Measurements from ENCODE around the gene ALKBH4. TPM values are rescaled to one million over a fixed set of nuclear protein-coding genes. Genes with fewer than 3 reads are reported as not detected.
"Not testable (repeated sequence)": the region's sequence is repeated elsewhere in the genome, so short reads cannot be mapped to it uniquely, and the experiment has no call there.

Gene ALKBH4
- polyA plus RNA-seq, 1 donor (not counting 4 experiments of a cell fraction or from before 2014, with no cell fraction given), result 3.1 TPM

DNA sequence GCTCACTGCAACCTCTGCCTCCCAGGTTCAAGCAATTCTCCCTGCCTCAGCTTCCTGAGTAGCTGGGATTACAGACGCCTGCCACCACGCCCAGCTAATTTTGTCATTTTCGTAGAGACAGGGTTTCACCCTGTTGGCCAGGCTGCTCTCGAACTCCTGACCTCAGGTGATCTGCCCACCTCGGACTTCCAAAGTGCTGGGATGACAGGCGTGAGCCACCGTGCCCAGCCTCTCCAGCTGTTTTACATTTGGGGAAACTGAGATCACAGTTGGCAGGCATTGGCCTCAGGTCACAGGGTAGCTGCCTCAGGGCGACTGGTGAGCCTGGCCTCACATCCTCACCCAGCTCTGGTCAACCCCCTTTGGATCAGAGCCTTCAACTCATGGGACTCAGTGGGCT is 45.9 kb upstream of the ALKBH4 start:
- FAIRE-seq, result not testable (repeated sequence)

DNA sequence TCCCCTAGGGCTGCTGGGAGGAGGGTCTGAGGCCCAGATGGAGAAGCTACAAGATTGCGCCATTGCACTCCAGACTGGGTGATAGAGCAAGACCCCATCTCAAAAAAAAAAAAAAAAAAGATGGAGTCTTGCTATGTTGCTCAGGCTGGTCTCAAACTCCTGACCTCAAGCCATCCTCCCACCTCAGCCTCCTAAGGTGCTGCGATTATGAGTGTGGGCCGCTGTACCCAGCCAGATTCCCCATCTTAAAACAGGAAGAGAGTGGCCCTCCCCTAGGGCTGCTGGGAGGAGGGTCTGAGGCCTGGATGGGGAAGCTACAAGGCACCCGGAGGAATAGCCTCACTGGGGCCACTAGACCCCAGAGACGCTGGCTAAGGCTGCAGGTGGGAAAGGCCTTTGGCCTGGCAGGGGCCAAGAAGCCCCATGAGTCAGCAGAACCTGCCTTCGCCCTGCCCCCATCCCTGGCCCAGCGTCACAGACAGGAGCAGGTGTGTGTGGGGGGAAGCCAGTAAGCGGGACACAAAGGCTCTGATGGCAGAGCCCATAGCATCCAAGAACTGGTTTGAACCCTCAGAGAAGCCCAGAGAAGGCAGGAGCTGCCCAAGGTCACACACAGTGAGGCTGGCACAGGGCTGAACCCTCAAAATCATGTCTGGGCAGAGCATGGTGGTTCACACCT is 42.9 kb upstream of the ALKBH4 start:
- H3K4me1 ChIP-seq (ENCODE audit: control insufficient read depth, extremely low read depth, insufficient read depth, low read length); DNase-seq (ENCODE audit: low read depth, low spot score); H3K9ac ChIP-seq (ENCODE audit: control insufficient read depth, extremely low read depth, insufficient read depth, low read length); H3K79me2 ChIP-seq (ENCODE audit: control insufficient read depth, insufficient read depth, low read length); H3K4me2 ChIP-seq (ENCODE audit: control insufficient read depth, extremely low read depth, insufficient read depth, low read depth, low read length); H3K9me1 ChIP-seq (ENCODE audit: control insufficient read depth, extremely low read depth, insufficient read depth, low read length); H3K27ac ChIP-seq (ENCODE audit: control insufficient read depth, insufficient read depth, low read length); H2AFZ ChIP-seq (ENCODE audit: control insufficient read depth, low read length); H3K27me3 ChIP-seq (ENCODE audit: control insufficient read depth, extremely low read depth, insufficient read depth, low read length); dilution Hi-C loops (cut with MboI; ENCODE audit: extremely low pct_ligation_motif_present, low sequenced_read_pairs); H4K20me1 ChIP-seq (ENCODE audit: control insufficient read depth, extremely low read depth, insufficient read depth, low read length); H3K9me3 ChIP-seq (ENCODE audit: control insufficient read depth, low read depth, low read length); H3K4me3 ChIP-seq (ENCODE audit: control insufficient read depth in 2 of 3, extremely low read depth in 1 of 3, insufficient read depth in 2 of 3, low read depth in 1 of 3, low read length in 3 of 3); FAIRE-seq; H3K36me3 ChIP-seq (ENCODE audit: control insufficient read depth in 2 of 2, extremely low read depth in 1 of 2, insufficient read depth in 2 of 2, low read length in 2 of 2): not testable (repeated sequence)

More for the DNA sequence above, 45.9 kb upstream of the ALKBH4 start:
- dilution Hi-C loops (cut with MboI; ENCODE audit: extremely low pct_ligation_motif_present, low sequenced_read_pairs); H3K27ac ChIP-seq (ENCODE audit: control insufficient read depth, insufficient read depth, low read length); H3K4me2 ChIP-seq (ENCODE audit: control insufficient read depth, extremely low read depth, insufficient read depth, low read depth, low read length); H3K27me3 ChIP-seq (ENCODE audit: control insufficient read depth, extremely low read depth, insufficient read depth, low read length); H3K9me1 ChIP-seq (ENCODE audit: control insufficient read depth, extremely low read depth, insufficient read depth, low read length); H3K36me3 ChIP-seq (ENCODE audit: control insufficient read depth in 2 of 2, extremely low read depth in 1 of 2, insufficient read depth in 2 of 2, low read length in 2 of 2); H3K4me3 ChIP-seq (ENCODE audit: control insufficient read depth in 2 of 3, extremely low read depth in 1 of 3, insufficient read depth in 2 of 3, low read depth in 1 of 3, low read length in 3 of 3); H3K9me3 ChIP-seq (ENCODE audit: control insufficient read depth, low read depth, low read length); H3K79me2 ChIP-seq (ENCODE audit: control insufficient read depth, insufficient read depth, low read length); DNase-seq (ENCODE audit: low read depth, low spot score); H3K4me1 ChIP-seq (ENCODE audit: control insufficient read depth, extremely low read depth, insufficient read depth, low read length); H2AFZ ChIP-seq (ENCODE audit: control insufficient read depth, low read length); H3K9ac ChIP-seq (ENCODE audit: control insufficient read depth, extremely low read depth, insufficient read depth, low read length); H4K20me1 ChIP-seq (ENCODE audit: control insufficient read depth, extremely low read depth, insufficient read depth, low read length): not testable (repeated sequence)

DNA sequence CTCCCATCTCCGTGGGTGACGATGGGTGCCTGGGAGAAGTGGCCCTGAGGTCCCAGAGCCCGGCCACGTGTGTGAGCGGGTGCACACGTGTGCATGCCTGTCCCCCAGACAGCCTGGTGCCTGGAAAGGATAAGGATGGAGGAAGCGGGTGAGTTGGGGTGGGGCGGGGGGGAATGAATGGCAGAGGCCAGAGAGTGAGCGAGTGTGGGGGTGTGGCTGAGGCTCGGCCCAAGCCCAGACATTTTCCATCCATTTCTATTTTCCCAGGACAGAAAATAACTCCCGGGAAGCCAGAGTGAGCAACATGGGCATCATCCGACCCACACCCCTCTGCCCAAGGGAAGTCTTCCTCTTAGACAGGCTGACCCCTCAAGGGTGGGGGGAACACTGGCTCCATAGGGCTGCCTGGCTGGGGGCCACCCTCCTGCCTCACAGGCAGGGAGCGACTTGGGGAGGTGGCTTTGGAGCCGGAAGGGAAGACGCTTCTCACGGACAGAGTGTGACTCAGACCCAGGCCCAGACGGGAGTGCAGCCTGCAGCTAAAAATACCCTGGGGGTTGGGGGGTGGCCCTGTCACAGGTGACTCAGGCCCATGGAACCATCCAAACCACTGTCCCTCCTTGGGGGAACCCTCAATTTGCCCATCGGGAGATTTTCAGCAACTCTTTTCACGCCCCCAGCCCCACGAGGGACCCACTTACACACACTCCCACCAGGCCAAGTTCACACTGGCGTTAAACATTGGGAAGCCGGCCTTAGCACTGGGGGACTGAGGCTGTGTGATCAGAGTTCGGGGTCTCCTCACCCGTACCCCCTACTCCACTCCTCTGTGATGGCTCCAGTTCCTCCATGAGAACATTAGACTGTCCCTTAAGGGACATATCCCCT is 40.9 kb upstream of the ALKBH4 start:
- H3K4me1 ChIP-seq (ENCODE audit: control insufficient read depth, extremely low read depth, insufficient read depth, low read length); H3K79me2 ChIP-seq (ENCODE audit: control insufficient read depth, insufficient read depth, low read length); H2AFZ ChIP-seq (ENCODE audit: control insufficient read depth, low read length); FAIRE-seq; H3K9ac ChIP-seq (ENCODE audit: control insufficient read depth, extremely low read depth, insufficient read depth, low read length); H3K9me1 ChIP-seq (ENCODE audit: control insufficient read depth, extremely low read depth, insufficient read depth, low read length); dilution Hi-C loops (cut with MboI; ENCODE audit: extremely low pct_ligation_motif_present, low sequenced_read_pairs); H3K9me3 ChIP-seq (ENCODE audit: control insufficient read depth, low read depth, low read length); H3K36me3 ChIP-seq (ENCODE audit: control insufficient read depth in 2 of 2, extremely low read depth in 1 of 2, insufficient read depth in 2 of 2, low read length in 2 of 2); DNase-seq (ENCODE audit: low read depth, low spot score); H4K20me1 ChIP-seq (ENCODE audit: control insufficient read depth, extremely low read depth, insufficient read depth, low read length); H3K27ac ChIP-seq (ENCODE audit: control insufficient read depth, insufficient read depth, low read length); H3K4me2 ChIP-seq (ENCODE audit: control insufficient read depth, extremely low read depth, insufficient read depth, low read depth, low read length); H3K4me3 ChIP-seq (ENCODE audit: control insufficient read depth in 2 of 3, extremely low read depth in 1 of 3, insufficient read depth in 2 of 3, low read depth in 1 of 3, low read length in 3 of 3); H3K27me3 ChIP-seq (ENCODE audit: control insufficient read depth, extremely low read depth, insufficient read depth, low read length): not testable (repeated sequence)

DNA sequence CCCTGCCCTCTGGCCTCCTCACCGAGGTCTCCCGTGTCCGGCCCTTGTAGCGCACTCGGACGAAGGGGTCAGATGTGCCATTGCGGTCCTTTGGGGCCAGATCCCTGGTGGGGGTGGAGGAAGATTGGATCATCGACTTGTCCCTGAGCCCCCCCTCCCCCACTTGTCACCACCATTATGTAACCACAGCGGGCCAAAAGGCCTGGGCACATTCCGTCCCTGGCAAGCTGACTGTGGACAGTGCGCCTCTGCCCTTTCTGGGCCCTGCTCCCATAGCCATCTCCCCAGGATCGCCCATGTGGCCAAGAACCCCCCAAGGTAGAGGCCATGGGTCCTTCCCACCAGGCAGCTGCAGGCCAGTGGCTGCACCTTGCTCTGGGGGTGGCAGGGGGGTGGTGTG is 38.5 kb upstream of the ALKBH4 start:
- FAIRE-seq; DNase-seq (ENCODE audit: low read depth, low spot score); dilution Hi-C loops (cut with MboI; ENCODE audit: extremely low pct_ligation_motif_present, low sequenced_read_pairs): not testable (repeated sequence)

DNA sequence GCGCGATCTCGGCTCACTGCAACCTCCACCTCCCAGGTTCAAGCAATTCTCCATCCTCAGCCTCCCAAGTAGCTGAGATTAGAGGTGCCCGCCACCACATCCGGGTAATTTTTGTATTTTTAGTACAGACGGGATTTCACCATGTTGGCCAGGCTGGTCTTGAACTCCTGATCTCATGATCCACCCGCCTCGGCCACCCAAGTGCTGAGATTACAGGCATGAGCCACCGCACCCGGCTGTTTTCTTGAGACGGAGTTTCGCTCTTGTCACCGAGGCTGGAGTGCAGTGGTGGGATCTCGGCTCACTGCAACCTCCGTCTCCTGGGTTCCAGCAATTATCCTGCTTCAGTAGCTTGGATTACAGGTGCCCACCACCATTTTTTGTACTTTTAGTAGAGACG is 33.7 kb upstream of the ALKBH4 start:
- dilution Hi-C loops (cut with MboI; ENCODE audit: extremely low pct_ligation_motif_present, low sequenced_read_pairs); DNase-seq (ENCODE audit: low read depth, low spot score); FAIRE-seq: not testable (repeated sequence)

More for the DNA sequence above, 38.5 kb upstream of the ALKBH4 start:
- not testable (repeated sequence) for H4K20me1 ChIP-seq (ENCODE audit: control insufficient read depth, extremely low read depth, insufficient read depth, low read length); H2AFZ ChIP-seq (ENCODE audit: control insufficient read depth, low read length); H3K4me3 ChIP-seq (ENCODE audit: control insufficient read depth in 2 of 3, extremely low read depth in 1 of 3, insufficient read depth in 2 of 3, low read depth in 1 of 3, low read length in 3 of 3); H3K4me2 ChIP-seq (ENCODE audit: control insufficient read depth, extremely low read depth, insufficient read depth, low read depth, low read length); H3K27me3 ChIP-seq (ENCODE audit: control insufficient read depth, extremely low read depth, insufficient read depth, low read length); H3K9me1 ChIP-seq (ENCODE audit: control insufficient read depth, extremely low read depth, insufficient read depth, low read length); H3K79me2 ChIP-seq (ENCODE audit: control insufficient read depth, insufficient read depth, low read length); H3K9me3 ChIP-seq (ENCODE audit: control insufficient read depth, low read depth, low read length); H3K27ac ChIP-seq (ENCODE audit: control insufficient read depth, insufficient read depth, low read length); H3K9ac ChIP-seq (ENCODE audit: control insufficient read depth, extremely low read depth, insufficient read depth, low read length); H3K36me3 ChIP-seq (ENCODE audit: control insufficient read depth in 2 of 2, extremely low read depth in 1 of 2, insufficient read depth in 2 of 2, low read length in 2 of 2); H3K4me1 ChIP-seq (ENCODE audit: control insufficient read depth, extremely low read depth, insufficient read depth, low read length)

More for the DNA sequence above, 33.7 kb upstream of the ALKBH4 start:
- not testable (repeated sequence) for H3K27me3 ChIP-seq (ENCODE audit: control insufficient read depth, extremely low read depth, insufficient read depth, low read length); H3K9me3 ChIP-seq (ENCODE audit: control insufficient read depth, low read depth, low read length); H3K27ac ChIP-seq (ENCODE audit: control insufficient read depth, insufficient read depth, low read length); H3K9me1 ChIP-seq (ENCODE audit: control insufficient read depth, extremely low read depth, insufficient read depth, low read length); H3K36me3 ChIP-seq (ENCODE audit: control insufficient read depth in 2 of 2, extremely low read depth in 1 of 2, insufficient read depth in 2 of 2, low read length in 2 of 2); H3K4me3 ChIP-seq (ENCODE audit: control insufficient read depth in 2 of 3, extremely low read depth in 1 of 3, insufficient read depth in 2 of 3, low read depth in 1 of 3, low read length in 3 of 3); H3K4me1 ChIP-seq (ENCODE audit: control insufficient read depth, extremely low read depth, insufficient read depth, low read length); H2AFZ ChIP-seq (ENCODE audit: control insufficient read depth, low read length); H4K20me1 ChIP-seq (ENCODE audit: control insufficient read depth, extremely low read depth, insufficient read depth, low read length); H3K79me2 ChIP-seq (ENCODE audit: control insufficient read depth, insufficient read depth, low read length); H3K4me2 ChIP-seq (ENCODE audit: control insufficient read depth, extremely low read depth, insufficient read depth, low read depth, low read length); H3K9ac ChIP-seq (ENCODE audit: control insufficient read depth, extremely low read depth, insufficient read depth, low read length)
